H1 (cell line): ENCODE data around the gene FXR1. TPM values are rescaled to one million over a fixed set of nuclear protein-coding genes. Genes with fewer than 3 reads are reported as not detected.

Experiments
- CTCF ChIA-PET: fragments of 300-600 bp; sonication (Branson Sonifier 250); formaldehyde crosslinking; loops from one replicate; lab custom pipeline; 2021; ENCODE audit not compliant: partially characterized antibody; lab: Charles Lee
- POLR2A ChIA-PET: fragments of 300-600 bp; sonication (Branson Sonifier 250); formaldehyde crosslinking; loops from one replicate; lab custom pipeline; 2021; ENCODE audit warnings: inconsistent platforms; ENCODE audit not compliant: partially characterized antibody; lab: Charles Lee
- DNase-seq, 2 experiments: peaks; one replicate each; pipeline versions ENCODE4 v3.0.0 to v3.0.0-alpha.2; 2010 to 2022; ENCODE audit warnings: low spot score in 2 of 2, low read depth in 1 of 2, mixed read lengths in 1 of 2
- FAIRE-seq: peaks from 2 replicates; lab custom pipeline; 2011; peaks lifted over from hg19 to GRCh38; lab: Jason Lieb, UNC
- H2AFZ ChIP-seq: 2 replicates; pipeline ENCODE4 v1.8.1; 2012; ENCODE audit warnings: low read length, inconsistent platforms
- H2AK5ac ChIP-seq: 2 replicates; pipeline ENCODE4 v1.6.1; 2013; ENCODE audit warnings: low read depth, low read length
- H2BK120ac ChIP-seq: replicated peaks from 2 replicates; pipeline ENCODE3; 2013; ENCODE audit warnings: low read depth, low read length, inconsistent platforms
- H2BK12ac ChIP-seq: 2 replicates; pipeline ENCODE4 v1.6.1; 2013; ENCODE audit warnings: low read depth, low read length
- H2BK15ac ChIP-seq: 2 replicates; pipeline ENCODE4 v1.6.1; 2013; ENCODE audit warnings: low read length
- H2BK20ac ChIP-seq: 2 replicates; pipeline ENCODE4 v1.6.1; 2013; ENCODE audit warnings: low read length
- H2BK5ac ChIP-seq: 2 replicates; pipeline ENCODE4 v1.6.1; 2013; ENCODE audit warnings: low read depth, low read length
- H3K14ac ChIP-seq: 2 replicates; pipeline ENCODE4 v1.6.1; 2013; ENCODE audit warnings: inconsistent platforms; ENCODE audit not compliant: insufficient read length
- H3K18ac ChIP-seq: 2 replicates; pipeline ENCODE4 v1.6.1; 2013; ENCODE audit warnings: low read length; ENCODE audit errors: extremely low read depth
- H3K23ac ChIP-seq: 2 replicates; pipeline ENCODE4 v1.6.1; 2013; ENCODE audit warnings: inconsistent platforms; ENCODE audit not compliant: insufficient read length
- H3K23me2 ChIP-seq: 2 replicates; pipeline ENCODE4 v1.6.1; 2013; ENCODE audit warnings: low read depth, low read length
- H3K27ac ChIP-seq: 2 replicates; pipeline ENCODE4 v1.6.1; 2011; ENCODE audit warnings: low read depth, low read length, inconsistent platforms
- H3K27me3 ChIP-seq, 4 experiments: replicated peaks in 1 of 4; 1 replicate in 1 of 4; 2 replicates in 3 of 4; pipeline versions ENCODE4 v1.6.1 to v1.8.1; 2011 to 2013; ENCODE audit warnings: low read length in 3 of 4, mild to moderate bottlenecking in 3 of 4, inconsistent platforms in 2 of 4, mixed read lengths in 2 of 4, moderate library complexity in 1 of 4; ENCODE audit not compliant: control insufficient read depth in 3 of 4, insufficient read depth in 3 of 4; ENCODE audit errors: extremely low read depth in 1 of 4
- H3K36me3 ChIP-seq, 4 experiments: 2 replicates each; pipeline versions ENCODE4 v1.6.1 to v1.8.1; 2011 to 2013; ENCODE audit warnings: mild to moderate bottlenecking in 4 of 4, low read length in 3 of 4, moderate library complexity in 2 of 4, control low read depth in 1 of 4, inconsistent platforms in 1 of 4; ENCODE audit not compliant: insufficient read depth in 4 of 4, control insufficient read depth in 2 of 4
- H3K4ac ChIP-seq: replicated peaks from 2 replicates; pipeline ENCODE3; 2013; ENCODE audit warnings: low read length, low read depth, mixed read lengths, inconsistent platforms; ENCODE audit not compliant: insufficient read length
- H3K4me1 ChIP-seq, 4 experiments: replicated peaks in 1 of 4; 1 replicate in 1 of 4; 2 replicates in 3 of 4; pipeline versions ENCODE4 v1.6.1 to v1.8.1; 2011 to 2013; ENCODE audit warnings: low read length in 3 of 4, inconsistent platforms in 2 of 4, mixed read lengths in 1 of 4; ENCODE audit not compliant: insufficient read depth in 4 of 4, control insufficient read depth in 3 of 4
- H3K4me2 ChIP-seq, 2 experiments: 2 replicates each; pipeline versions ENCODE4 v1.6.1 to v1.8.1; 2011 to 2013; ENCODE audit warnings: low read depth in 2 of 2, low read length in 2 of 2, control low read depth in 1 of 2, inconsistent platforms in 1 of 2, mild to moderate bottlenecking in 1 of 2; ENCODE audit not compliant: insufficient read depth in 1 of 2
- H3K4me3 ChIP-seq, 4 experiments: fragments of 200-600, 300-600 bp in 1 of 4; sonication (generic), shearing (Covaris generic), sonication (Bioruptor Twin) in 1 of 4; 2 replicates each; pipeline versions ENCODE4 v1.5.1 to v1.8.1; 2011 to 2016; ENCODE audit warnings: low read length in 4 of 4, low read depth in 3 of 4, control low read depth in 2 of 4, inconsistent platforms in 2 of 4, mild to moderate bottlenecking in 2 of 4, mixed read lengths in 1 of 4, moderate library complexity in 1 of 4; ENCODE audit not compliant: insufficient read depth in 2 of 4; ENCODE audit errors: extremely low read depth in 1 of 4
- H3K56ac ChIP-seq: replicated peaks from 2 replicates; pipeline ENCODE3; 2013; ENCODE audit warnings: low read depth, mild to moderate bottlenecking, mixed read lengths, low read length, inconsistent platforms; ENCODE audit not compliant: insufficient read length
- H3K79me1 ChIP-seq: 2 replicates; pipeline ENCODE4 v1.6.1; 2013; ENCODE audit warnings: low read depth, low read length, control low read depth
- H3K79me2 ChIP-seq, 2 experiments: 2 replicates each; pipeline versions ENCODE4 v1.6.1 to v1.8.1; 2012 to 2013; ENCODE audit warnings: low read length in 2 of 2, mild to moderate bottlenecking in 2 of 2, inconsistent platforms in 1 of 2; ENCODE audit not compliant: insufficient read depth in 2 of 2, control insufficient read depth in 1 of 2
- H3K9ac ChIP-seq, 4 experiments: replicated peaks in 1 of 4; 1 replicate in 1 of 4; 2 replicates in 3 of 4; pipeline versions ENCODE4 v1.6.1 to v1.8.1; 2011 to 2013; ENCODE audit warnings: low read depth in 3 of 4, low read length in 3 of 4, control low read depth in 2 of 4, mild to moderate bottlenecking in 2 of 4, moderate library complexity in 2 of 4, inconsistent platforms in 1 of 4; ENCODE audit errors: extremely low read depth in 1 of 4
- H3K9me3 ChIP-seq, 2 experiments: 2 replicates each; pipeline versions ENCODE4 v1.6.1 to v1.8.1; 2012 to 2013; ENCODE audit warnings: mild to moderate bottlenecking in 2 of 2, moderate library complexity in 2 of 2, control low read depth in 1 of 2, inconsistent platforms in 1 of 2, low read depth in 1 of 2, low read length in 1 of 2, mixed read lengths in 1 of 2; ENCODE audit not compliant: insufficient read depth in 2 of 2
- H4K20me1 ChIP-seq, 2 experiments: replicated peaks in 1 of 2; 2 replicates each; pipeline versions ENCODE3 to v1.8.1; 2011 to 2013; ENCODE audit warnings: inconsistent platforms in 2 of 2, low read length in 2 of 2, mild to moderate bottlenecking in 1 of 2; ENCODE audit not compliant: insufficient read depth in 2 of 2, control insufficient read depth in 1 of 2
- H4K5ac ChIP-seq: 2 replicates; pipeline ENCODE4 v1.6.1; 2013; ENCODE audit warnings: low read length, low read depth, mixed read lengths, inconsistent platforms; ENCODE audit not compliant: insufficient read length
- H4K8ac ChIP-seq: 2 replicates; pipeline ENCODE4 v1.8.0; 2013; ENCODE audit warnings: mild to moderate bottlenecking, moderate library complexity, low read length, inconsistent platforms; ENCODE audit not compliant: insufficient read depth; ENCODE audit errors: extremely low read depth
- H4K91ac ChIP-seq: replicated peaks from 2 replicates; pipeline ENCODE3; 2013; ENCODE audit warnings: low read length, mixed read lengths, inconsistent platforms; ENCODE audit not compliant: insufficient read length
- NRF1 ChIP-seq: IDR thresholded peaks from 2 replicates; pipeline ENCODE4 v1.6.1; 2011; ENCODE audit warnings: mild to moderate bottlenecking, low read depth, low read length, improper control_type of control experiment
- PHF8 ChIP-seq: fragments of 200-600 bp; sonication (generic); conservative IDR thresholded peaks from 2 replicates; pipeline ENCODE4 v1.7.1; 2012; ENCODE audit warnings: low read depth, mild to moderate bottlenecking, inconsistent platforms, low read length, moderate library complexity
- SIX5 ChIP-seq: IDR thresholded peaks from 2 replicates; pipeline ENCODE4 v1.6.1; 2011; ENCODE audit warnings: mild to moderate bottlenecking, low read depth, low read length
- SUZ12 ChIP-seq: fragments of 200-600 bp; sonication (generic); IDR thresholded peaks from 2 replicates; pipeline ENCODE4 v1.6.1; 2012; ENCODE audit warnings: mild to moderate bottlenecking, inconsistent platforms, low read length, moderate library complexity, mixed read lengths
- WGBS, 2 experiments: shearing (Covaris generic) in 1 of 2; methylation state at CpG; one replicate each; pipeline versions ENCODE4 v1.1.6 to v1.1.7; 2013 to 2015; ENCODE audit warnings: low lambda C conversion rate in 2 of 2, mixed read lengths in 2 of 2, inconsistent platforms in 1 of 2, low coverage in 1 of 2, missing lambda C conversion rate in 1 of 2; ENCODE audit not compliant: insufficient replicate concordance in 2 of 2, insufficient coverage in 1 of 2, insufficient read length in 1 of 2; ENCODE audit errors: extremely low coverage in 1 of 2, missing lambda C conversion rate in 1 of 2; 5-methylcytosine and 5-hydroxymethylcytosine counted together
- polyA plus RNA-seq, 7 experiments: library from polyadenylated mRNA; depleted of rRNA in 3 of 7; stranded (reverse) in 5 of 7; unstranded in 2 of 7; fragments of >200 nt in 5 of 7; fragments of 200-250 nt in 2 of 7; gene quantifications; 1 replicate in 5 of 7; 2 replicates in 1 of 7; 4 replicates in 1 of 7; pipeline versions ENCODE4 v1.2.1 to v1.2.3, GENCODE V29; 2011 to 2013; ENCODE audit warnings: missing spikeins in 2 of 7, mixed read lengths in 2 of 7
- total RNA-seq: library from RNA; stranded (reverse); fragmentation: NEBNext Ultra II Directional; extraction: Animal tissue kit (Norgen Biotek cat#: 25700); gene quantifications from 2 replicates; pipeline ENCODE4 v1.2.1, GENCODE V29; 2021

The FXR1 gene
- total and polyA plus RNA-seq, 2 of the 8 experiments (the other 6 are each of a cell fraction or from before 2014, with no cell fraction given): 108 to 283 TPM

DNA sequence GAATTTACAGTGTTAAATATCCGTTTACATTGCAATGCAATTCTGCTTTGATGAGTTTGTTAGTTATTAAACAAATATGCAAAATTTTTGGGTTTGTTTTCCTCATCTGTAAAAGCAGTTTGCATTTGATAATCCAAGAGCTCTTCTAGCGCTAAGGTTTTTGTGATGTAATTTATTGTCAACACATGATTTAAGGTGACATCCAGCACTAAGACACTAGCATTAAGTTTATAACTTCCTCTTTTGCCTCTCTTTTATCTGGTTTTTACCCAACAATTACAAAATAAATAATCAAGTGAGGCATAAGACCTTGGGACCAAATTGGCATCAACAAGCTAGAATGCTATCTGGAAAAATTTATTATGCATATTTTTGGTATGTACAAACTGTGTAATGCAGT lies 78.0 kb downstream of the FXR1 start:
- Histone ChIP-seq H3K79me2 (peaks cover 0 to 19% of the 10 kb centered on the region in 2 experiments; a peak in 2 of 4 replicates), H2AFZ (no peak overlapping the region), H3K27ac (no peak overlapping the region), H3K79me1 (peaks cover 3% of the 10 kb centered on the region; the same call in 1 of the 2 replicates), H3K4me3 (peak overlapping the region in 2 of 4 experiments; percentile 89 to 93; a peak in 2 of 8 replicates), H3K9me3 (no peaks in the 10 kb centered on the region), H4K20me1 (no peaks in the 10 kb centered on the region), H2BK5ac (no peak overlapping the region), H3K27me3 (no peaks in the 10 kb centered on the region), H4K5ac (no peak overlapping the region), H3K18ac (no peak overlapping the region), H3K4ac (no peak overlapping the region), H2AK5ac (no peak overlapping the region), H3K4me1 (no peaks in the 10 kb centered on the region), H3K23me2 (peaks cover 4% of the 10 kb centered on the region; the same call in 1 of the 2 replicates), H3K36me3 (peaks cover 0 to 23% (median 9%) of the 10 kb centered on the region in 4 experiments; a peak in 5 of 8 replicates), H2BK20ac (no peak overlapping the region), H3K9ac (no peak overlapping the region), H3K23ac (no peak overlapping the region), H3K14ac (no peak overlapping the region), H4K8ac (no peak overlapping the region), H2BK120ac (no peak overlapping the region), H3K4me2 (peak overlapping the region; percentile 63 to 91; a peak in 2 of 4 replicates), H4K91ac (no peak overlapping the region), H2BK15ac (no peak overlapping the region), H3K56ac (no peak overlapping the region), H2BK12ac (no peak overlapping the region)
- ChIA-PET POLR2A (interaction anchor here (1.1 kb wide), 1 partner anchor 78 kb away, joined by 7 read pairs; the partner anchor contains the start of gene FXR1), CTCF (interaction anchor here (1.0 kb wide), 1 partner anchor 14 kb away, joined by 3 read pairs; no protein-coding TSS in a partner anchor)
- DNase-seq (no peak), FAIRE-seq (no peak)
- 75% methylated on average over 2 of the region's 2 CpGs; no CpG with 5 or more reads in 1 of the 2 experiments for WGBS, 2 experiments
- TF ChIP-seq SUZ12: no peak
- no peak for TF ChIP-seq SIX5
- TF ChIP-seq NRF1: no peak
- TF ChIP-seq PHF8: no peak
